Coronary artery (tissue), 2 donors: ENCODE data around the gene C20orf96.

Experiments used
- DNase-seq: peaks from one replicate; pipeline ENCODE4 v3.0.0-alpha.2; 2017; ENCODE audit warnings: low spot score
- H3K27ac ChIP-seq, 2 donors: fragments of 200-600 bp; sonication (generic); one replicate each; pipeline ENCODE4 v1.5.1; 2016 to 2019
- H3K4me3 ChIP-seq: fragments of 200-600 bp; sonication (generic); 2 replicates; pipeline ENCODE4 v1.5.1; 2016; ENCODE audit warnings: mild to moderate bottlenecking, moderate library complexity
- CTCF ChIP-seq: fragments of 200-600 bp; sonication (generic); IDR thresholded peaks from one replicate; pipeline ENCODE4 v1.5.1; 2019; ENCODE audit warnings: antibody characterized with exemption

Gene C20orf96

GRCh38 chr20:295804-296203 lies 5.3 kb upstream of the C20orf96 start:
- TF ChIP-seq CTCF = no peak
- DNase-seq = no peak
- H3K4me3 ChIP-seq = no peak overlapping the region
- no peak overlapping the region for H3K27ac ChIP-seq

DNA sequence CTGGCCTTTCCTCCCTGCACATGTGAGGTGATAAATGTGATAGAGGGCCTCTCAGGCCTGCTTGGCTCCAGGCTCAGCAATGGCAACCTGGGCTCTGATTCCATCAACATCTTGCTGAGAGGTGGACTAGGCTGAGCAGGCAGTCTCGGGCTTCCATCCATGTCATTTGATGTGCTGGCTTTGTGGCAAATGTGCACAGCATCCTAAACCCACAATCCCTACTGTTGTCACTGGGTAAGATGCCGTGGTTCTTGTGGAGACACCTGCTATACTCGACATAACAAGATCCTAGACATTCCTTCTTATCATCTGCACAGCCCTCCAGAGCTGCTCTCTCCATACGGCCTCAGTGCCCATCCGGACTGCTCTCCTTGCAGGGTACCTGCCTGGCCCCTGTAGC lies 4.1 kb upstream of the C20orf96 start:
- H3K27ac ChIP-seq = no peak overlapping the region

DNA sequence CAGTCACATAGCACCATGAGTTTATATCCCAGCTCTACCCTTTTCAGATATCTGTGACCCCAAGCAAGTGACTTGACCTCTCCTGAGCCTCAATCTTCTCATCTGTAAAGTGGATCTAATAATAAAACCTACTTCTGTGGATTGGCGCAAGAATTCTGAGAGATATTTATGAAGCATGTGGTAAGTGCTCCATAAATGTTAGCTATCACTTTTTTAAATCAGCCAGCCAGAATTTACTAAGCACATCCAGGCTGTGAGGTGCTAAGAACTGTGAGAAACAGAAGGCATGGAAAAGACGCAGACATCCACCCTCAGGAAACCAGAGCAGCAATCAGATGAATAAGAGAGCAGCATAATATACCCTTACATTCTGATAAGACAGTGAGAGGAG lies 862 bp downstream of the C20orf96 start:
- no peak for DNase-seq
- TF ChIP-seq CTCF = no peak
- Histone ChIP-seq H3K4me3 (peak overlapping the region; percentile 85), H3K27ac (peak overlapping the region; percentile 64 to 90)

More for the DNA sequence above, 4.1 kb upstream of the C20orf96 start:
- no peak for DNase-seq
- H3K4me3 ChIP-seq = no peak overlapping the region
- no peak for TF ChIP-seq CTCF

GRCh38 chr20:288956-289692 lies 1.4 kb downstream of the C20orf96 start:
- Histone ChIP-seq H3K4me3 (peak overlapping the region; percentile 85), H3K27ac (no peak overlapping the region)
- TF ChIP-seq CTCF = no peak
- no peak for DNase-seq

GRCh38 chr20:286508-286907 lies 4.0 kb downstream of the C20orf96 start:
- TF ChIP-seq CTCF = no peak
- DNase-seq = no peak
- no peak overlapping the region for H3K4me3 ChIP-seq
- no peak overlapping the region for H3K27ac ChIP-seq

DNA sequence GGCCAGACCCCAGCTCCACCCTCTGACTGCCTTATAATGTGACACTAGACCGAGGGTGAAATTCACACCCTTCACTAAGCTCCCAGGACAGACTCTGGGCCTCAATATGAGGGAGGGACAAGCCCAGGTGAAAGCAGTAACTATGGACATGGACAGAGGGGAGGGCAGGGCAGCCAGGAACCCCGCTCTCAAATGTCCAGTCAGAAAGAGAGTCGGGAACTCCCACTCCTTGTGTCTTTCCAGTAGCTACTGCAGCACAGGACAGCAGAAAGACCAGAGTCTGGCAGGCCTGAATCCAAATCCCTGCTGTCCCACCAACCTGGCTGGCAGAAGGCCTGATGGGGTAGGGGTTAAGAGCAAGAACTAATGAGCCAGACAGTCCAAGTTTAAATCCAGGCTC lies 6.4 kb downstream of the C20orf96 start:
- Histone ChIP-seq H3K27ac (no peak overlapping the region), H3K4me3 (no peak overlapping the region)
- DNase-seq = no peak
- no peak for TF ChIP-seq CTCF
